NCI-H2107 (cell line): ENCODE data around the gene MED17.
A peak's percentile ranks its signal among the peaks of the same experiment; 100 is the strongest.
"Not testable (repeated sequence)": the region's sequence is repeated elsewhere in the genome, so short reads cannot be mapped to it uniquely, and the experiment has no call there.

Experiments
- DNase-seq: peaks from one replicate; lab custom pipeline; 2025; lab: John Stamatoyannopoulos, UW

Gene MED17

DNA sequence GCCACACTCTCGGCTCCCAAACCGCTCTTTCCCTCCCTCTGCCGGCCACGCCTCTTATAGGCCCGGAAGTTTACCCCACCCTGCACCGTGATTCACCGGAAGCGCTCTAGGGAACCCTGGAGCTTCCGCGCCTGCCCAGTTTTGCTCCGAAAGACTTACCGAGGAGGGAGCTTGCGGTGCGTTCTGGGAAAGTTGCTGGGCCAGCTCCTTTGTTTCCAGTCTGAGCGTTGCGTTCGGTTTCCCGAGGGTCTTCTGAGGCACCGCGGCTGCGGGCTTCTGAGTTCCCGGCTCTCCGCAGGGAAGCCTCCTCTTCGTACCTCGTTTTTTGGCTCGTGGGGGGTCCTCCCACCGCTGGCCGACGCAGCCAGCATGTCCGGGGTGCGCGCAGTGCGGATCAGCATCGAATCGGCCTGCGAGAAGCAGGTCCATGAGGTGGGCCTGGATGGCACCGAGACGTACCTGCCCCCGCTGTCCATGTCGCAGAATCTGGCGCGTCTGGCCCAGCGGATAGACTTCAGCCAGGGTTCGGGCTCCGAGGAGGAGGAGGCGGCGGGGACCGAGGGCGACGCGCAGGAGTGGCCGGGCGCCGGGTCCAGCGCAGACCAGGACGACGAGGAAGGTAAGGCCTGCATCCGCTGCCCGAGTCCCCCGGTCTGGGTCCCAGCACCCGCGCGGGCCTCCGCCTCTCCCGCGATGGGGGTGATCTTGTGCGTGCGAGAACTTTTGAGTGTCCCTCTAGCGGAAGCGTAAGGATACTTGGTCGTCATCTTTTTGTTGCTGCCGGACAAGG is at the start of gene MED17:
Gene MED17 (plus strand): TSS at position 138 of the 790 bp plus-strand sequence. CDS start 232 bp downstream, at position 370.
- peak; percentile 86 for DNase-seq

- DNase-seq = no peak
These were observed 49.5 kb upstream of the MED17 start for GRCh38 chr11:93734427-93735222.

GRCh38 chr11:93735627-93736026 is 48.5 kb upstream of the MED17 start:
- DNase-seq = no peak

- DNase-seq = no peak
These were observed 48.0 kb upstream of the MED17 start for GRCh38 chr11:93736129-93736528.

DNA sequence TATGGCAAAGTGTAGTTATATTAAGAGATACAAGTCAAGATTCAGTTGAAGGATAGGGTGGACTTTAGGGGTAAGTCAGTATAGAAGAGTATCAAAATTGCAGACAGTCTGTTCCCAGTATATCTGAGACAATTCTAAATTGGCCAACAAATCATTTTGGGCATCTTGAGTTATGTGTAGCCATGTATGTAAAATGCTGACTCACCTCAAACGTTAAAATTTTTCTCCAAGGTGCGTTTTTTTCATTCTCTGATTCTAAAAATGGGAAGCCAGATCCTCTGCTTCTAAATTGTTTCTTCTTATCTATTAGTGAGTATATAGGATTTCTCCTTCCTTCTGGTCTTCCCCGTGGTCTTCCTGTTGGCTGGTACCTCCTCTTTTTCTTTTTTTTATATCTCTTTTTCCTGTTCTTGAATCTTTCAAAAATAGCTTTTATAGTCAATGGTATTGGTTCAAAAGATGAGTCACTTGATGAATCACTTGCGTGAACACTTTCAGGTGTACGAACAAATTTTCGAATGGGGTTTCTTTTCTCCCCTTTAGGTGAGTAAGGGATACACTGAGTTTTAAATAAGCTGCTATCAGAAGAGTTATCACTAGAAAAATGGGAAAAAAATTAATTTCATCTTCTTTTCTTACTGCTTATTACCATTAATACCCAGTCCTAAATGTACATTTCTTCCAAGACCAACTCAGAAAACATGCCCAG is 46.0 kb upstream of the MED17 start:
- no peak for DNase-seq

GRCh38 chr11:93738647-93739081 is 45.4 kb upstream of the MED17 start:
- no peak for DNase-seq

- DNase-seq = no peak
These were observed 43.9 kb upstream of the MED17 start for GRCh38 chr11:93740031-93740729.

DNA sequence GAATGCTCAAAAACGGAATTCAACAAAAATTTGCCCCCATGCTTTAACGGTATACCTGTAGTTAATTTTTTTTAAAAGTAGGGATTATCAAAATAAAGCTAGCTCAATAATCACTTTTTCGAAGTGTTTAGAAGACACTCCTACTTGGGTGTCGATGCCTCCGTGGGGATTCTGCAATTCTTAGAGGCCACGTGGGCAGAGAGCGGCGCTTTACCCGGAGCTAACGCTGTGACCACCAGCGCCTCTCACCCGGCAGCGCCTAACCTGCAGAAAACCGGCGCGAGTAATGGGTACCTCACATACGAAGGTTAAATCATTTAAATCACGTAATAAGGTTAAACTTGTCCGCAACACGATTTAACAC is 43.4 kb upstream of the MED17 start:
- DNase-seq = peak; percentile 14

GRCh38 chr11:93741094-93741881 is 42.8 kb upstream of the MED17 start, which contains the start of the genes C11orf54 and TAF1D:
TSS of gene C11orf54 (plus strand) at chr11:93741672. CDS start at chr11:93747394, 5,722 bp downstream.
TSS of gene TAF1D (minus strand) at chr11:93741495. CDS start at chr11:93739304, 2,191 bp downstream.
- DNase-seq = peak; percentile 94

GRCh38 chr11:93741882-93742226 is 42.2 kb upstream of the MED17 start:
- no peak for DNase-seq

DNA sequence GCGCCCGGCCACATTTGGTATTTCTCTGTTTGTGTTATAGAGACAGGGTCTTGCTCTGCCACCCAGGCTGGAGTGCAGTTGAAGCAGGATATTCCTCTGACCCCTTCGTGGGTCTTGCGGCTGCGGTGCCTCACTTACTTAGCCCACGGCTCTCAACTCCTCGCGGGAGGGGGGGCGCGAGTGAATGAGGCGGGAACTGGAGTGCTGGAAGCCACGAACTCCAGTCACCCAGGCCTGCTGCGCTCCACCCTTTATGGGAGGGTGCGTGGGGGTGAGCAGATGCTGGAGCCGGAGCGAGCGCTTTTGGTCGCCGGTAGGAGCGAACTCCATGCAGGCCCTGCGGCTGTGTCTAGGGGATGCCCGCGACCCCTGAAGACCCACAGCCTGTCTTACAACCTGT is 40.8 kb upstream of the MED17 start:
- no peak for DNase-seq

DNA sequence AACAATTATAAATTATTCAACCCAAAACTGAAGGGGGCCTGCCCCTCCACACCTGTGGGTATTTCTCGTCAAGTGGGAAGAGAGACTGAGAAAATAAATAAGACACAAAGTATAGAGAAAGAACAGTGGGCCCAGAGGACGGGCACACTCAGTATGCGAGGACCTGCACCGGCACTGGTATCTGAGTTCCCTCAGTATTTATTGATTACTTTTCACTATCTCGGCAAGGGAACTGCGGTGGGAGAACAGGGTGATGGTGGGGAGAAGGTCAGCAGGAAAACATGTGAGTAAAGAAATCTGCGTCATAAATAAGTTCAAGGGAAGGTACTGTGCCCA is 39.4 kb upstream of the MED17 start:
- no peak for DNase-seq

GRCh38 chr11:93745005-93745755 is 38.9 kb upstream of the MED17 start:
- DNase-seq = not testable (repeated sequence)

DNA sequence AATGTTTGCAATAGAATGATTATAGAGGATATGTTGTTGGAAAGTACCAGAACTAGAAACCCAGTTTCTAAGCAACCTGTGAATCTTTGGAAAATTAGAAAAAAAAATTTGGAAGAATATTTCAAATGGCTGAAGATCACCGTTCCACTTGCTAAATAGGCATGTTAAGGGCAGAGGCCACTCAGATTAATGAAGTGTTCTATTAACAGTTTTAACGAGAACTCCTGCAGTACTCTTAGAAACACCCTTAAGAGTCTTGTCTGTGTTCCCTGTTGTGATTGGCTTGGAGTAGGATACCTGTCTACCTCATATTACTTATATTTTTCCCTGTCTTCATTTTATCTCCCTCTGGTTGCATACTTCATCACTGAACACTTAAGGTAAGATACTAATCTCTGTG is 38.0 kb upstream of the MED17 start:
- DNase-seq = no peak

DNA sequence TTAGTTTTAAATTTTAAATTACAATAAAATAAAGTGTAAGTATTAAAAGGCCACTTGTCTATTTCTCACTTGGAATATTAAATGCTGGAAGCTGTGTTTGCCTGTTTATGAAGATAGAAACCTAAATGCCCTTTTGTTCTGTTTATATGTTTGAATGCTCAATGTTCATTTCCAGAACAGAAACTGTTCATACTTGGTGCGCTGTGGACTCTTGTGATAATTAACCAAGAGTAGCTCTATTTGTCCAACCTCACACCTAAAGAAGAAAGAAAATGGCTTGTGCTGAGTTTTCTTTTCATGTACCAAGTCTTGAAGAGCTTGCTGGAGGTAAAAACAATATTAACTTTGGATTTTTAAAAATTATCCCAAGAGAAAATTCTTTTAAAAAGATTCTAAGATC is 37.0 kb upstream of the MED17 start:
- no peak for DNase-seq

GRCh38 chr11:93751001-93751400 is 33.1 kb upstream of the MED17 start:
- DNase-seq = no peak

DNA sequence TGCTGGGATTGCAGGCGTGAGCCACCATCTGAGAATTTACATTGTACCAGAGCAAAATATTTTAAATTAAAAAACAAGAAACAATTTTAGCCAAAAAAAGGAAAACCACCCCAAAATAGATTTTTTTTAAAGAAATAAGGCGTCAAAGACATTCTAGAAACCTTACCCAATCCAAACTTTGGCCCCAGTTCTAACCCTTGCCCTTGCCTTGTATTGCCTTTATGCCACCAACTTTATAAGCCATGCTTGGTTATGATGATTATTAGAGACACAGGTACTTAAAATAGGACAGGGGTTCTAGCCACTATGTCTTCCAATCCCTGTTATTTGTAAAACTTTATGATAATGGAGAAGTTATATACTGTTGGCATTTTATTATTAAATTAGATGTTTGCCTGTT is 30.8 kb upstream of the MED17 start:
- no peak for DNase-seq

- DNase-seq = no peak
These were observed 27.3 kb upstream of the MED17 start for GRCh38 chr11:93756748-93757147.

GRCh38 chr11:93757301-93757700 is 26.8 kb upstream of the MED17 start:
- DNase-seq = no peak
